ENCODE results near the gene SERPINA5. TPM values are rescaled to one million over a fixed set of nuclear protein-coding genes. Genes with fewer than 3 reads are reported as not detected.

The SERPINA5 gene
- total RNA-seq, 4 donors from 2014 or later = 2.1 to 5.1 (median 3.7) TPM

- H3K27ac ChIP-seq (replicated peaks in 1 of 4) = no peak overlapping the region
- no peak overlapping the region for H3K4me3 ChIP-seq
- no peaks in the 10 kb centered on the region for H3K4me1 ChIP-seq
- 74% methylated on average over 6 of the region's 6 CpGs for WGBS
- H3K36me3 ChIP-seq = peaks cover 3 to 14% (median 5%) of the 10 kb centered on the region in 4 donors
- TF ChIP-seq, protein P1, sequence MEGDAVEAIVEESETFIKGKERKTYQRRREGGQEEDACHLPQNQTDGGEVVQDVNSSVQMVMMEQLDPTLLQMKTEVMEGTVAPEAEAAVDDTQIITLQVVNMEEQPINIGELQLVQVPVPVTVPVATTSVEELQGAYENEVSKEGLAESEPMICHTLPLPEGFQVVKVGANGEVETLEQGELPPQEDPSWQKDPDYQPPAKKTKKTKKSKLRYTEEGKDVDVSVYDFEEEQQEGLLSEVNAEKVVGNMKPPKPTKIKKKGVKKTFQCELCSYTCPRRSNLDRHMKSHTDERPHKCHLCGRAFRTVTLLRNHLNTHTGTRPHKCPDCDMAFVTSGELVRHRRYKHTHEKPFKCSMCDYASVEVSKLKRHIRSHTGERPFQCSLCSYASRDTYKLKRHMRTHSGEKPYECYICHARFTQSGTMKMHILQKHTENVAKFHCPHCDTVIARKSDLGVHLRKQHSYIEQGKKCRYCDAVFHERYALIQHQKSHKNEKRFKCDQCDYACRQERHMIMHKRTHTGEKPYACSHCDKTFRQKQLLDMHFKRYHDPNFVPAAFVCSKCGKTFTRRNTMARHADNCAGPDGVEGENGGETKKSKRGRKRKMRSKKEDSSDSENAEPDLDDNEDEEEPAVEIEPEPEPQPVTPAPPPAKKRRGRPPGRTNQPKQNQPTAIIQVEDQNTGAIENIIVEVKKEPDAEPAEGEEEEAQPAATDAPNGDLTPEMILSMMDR (IDR thresholded peaks at IDR 0.05) = no peak
- no peak for TF ChIP-seq POLR2AphosphoS5 (IDR thresholded peaks at IDR 0.05)
- TF ChIP-seq EP300 (IDR thresholded peaks at IDR 0.05) = no peak
- no peak for TF ChIP-seq POLR2A (IDR thresholded peaks at IDR 0.05; ENCODE audit: low read depth)
- no peak for DNase-seq (ENCODE audit: extremely low spot score)
- intact Hi-C loops (cut with DNase I) = no loop called here
- H3K9me3 ChIP-seq = peaks cover 0 to 26% (median 16%) of the 10 kb centered on the region in 4 donors
- peaks cover 0 to 17% (median 0%) of the 10 kb centered on the region in 4 donors for H3K27me3 ChIP-seq
Observed at GRCh38 chr14:94622653-94623421, 41.6 kb downstream of the SERPINA5 start.

GRCh38 chr14:94623422-94623809 is 42.2 kb downstream of the SERPINA5 start:
- no peak overlapping the region for H3K4me3 ChIP-seq
- peaks cover 0 to 17% (median 0%) of the 10 kb centered on the region in 4 donors for H3K27me3 ChIP-seq
- TF ChIP-seq, protein P1 (IDR thresholded peaks at IDR 0.05) = no peak
- no peak for TF ChIP-seq POLR2A (IDR thresholded peaks at IDR 0.05; ENCODE audit: low read depth)
- TF ChIP-seq EP300 (IDR thresholded peaks at IDR 0.05) = no peak
- TF ChIP-seq POLR2AphosphoS5 (IDR thresholded peaks at IDR 0.05) = no peak
- no peaks in the 10 kb centered on the region for H3K4me1 ChIP-seq
- peaks cover 0 to 20% (median 10%) of the 10 kb centered on the region in 4 donors for H3K9me3 ChIP-seq
- H3K36me3 ChIP-seq = peaks cover 3 to 13% (median 5%) of the 10 kb centered on the region in 4 donors
- intact Hi-C loops (cut with DNase I) = no loop called here
- no peak overlapping the region for H3K27ac ChIP-seq (replicated peaks in 1 of 4)
- WGBS = 79% methylated on average over 4 of the region's 4 CpGs
- DNase-seq (ENCODE audit: extremely low spot score) = no peak

GRCh38 chr14:94623856-94624499 is 42.8 kb downstream of the SERPINA5 start:
- 87% methylated on average over 7 of the region's 7 CpGs for WGBS
- intact Hi-C loops (cut with DNase I) = no loop called here
- H3K4me1 ChIP-seq = no peaks in the 10 kb centered on the region
- H3K36me3 ChIP-seq = peaks cover 2 to 11% (median 4%) of the 10 kb centered on the region in 4 donors
- no peak overlapping the region for H3K27ac ChIP-seq (replicated peaks in 1 of 4)
- peaks cover 0 to 14% (median 4%) of the 10 kb centered on the region in 4 donors for H3K9me3 ChIP-seq
- TF ChIP-seq POLR2AphosphoS5 (IDR thresholded peaks at IDR 0.05) (no peak), POLR2A (IDR thresholded peaks at IDR 0.05; ENCODE audit: low read depth) (no peak), EP300 (IDR thresholded peaks at IDR 0.05) (no peak)
- TF ChIP-seq, protein P1 (IDR thresholded peaks at IDR 0.05) = no peak
- H3K4me3 ChIP-seq = no peak overlapping the region
- DNase-seq (ENCODE audit: extremely low spot score) = no peak
- peaks cover 0 to 17% (median 0%) of the 10 kb centered on the region in 4 donors for H3K27me3 ChIP-seq

DNA sequence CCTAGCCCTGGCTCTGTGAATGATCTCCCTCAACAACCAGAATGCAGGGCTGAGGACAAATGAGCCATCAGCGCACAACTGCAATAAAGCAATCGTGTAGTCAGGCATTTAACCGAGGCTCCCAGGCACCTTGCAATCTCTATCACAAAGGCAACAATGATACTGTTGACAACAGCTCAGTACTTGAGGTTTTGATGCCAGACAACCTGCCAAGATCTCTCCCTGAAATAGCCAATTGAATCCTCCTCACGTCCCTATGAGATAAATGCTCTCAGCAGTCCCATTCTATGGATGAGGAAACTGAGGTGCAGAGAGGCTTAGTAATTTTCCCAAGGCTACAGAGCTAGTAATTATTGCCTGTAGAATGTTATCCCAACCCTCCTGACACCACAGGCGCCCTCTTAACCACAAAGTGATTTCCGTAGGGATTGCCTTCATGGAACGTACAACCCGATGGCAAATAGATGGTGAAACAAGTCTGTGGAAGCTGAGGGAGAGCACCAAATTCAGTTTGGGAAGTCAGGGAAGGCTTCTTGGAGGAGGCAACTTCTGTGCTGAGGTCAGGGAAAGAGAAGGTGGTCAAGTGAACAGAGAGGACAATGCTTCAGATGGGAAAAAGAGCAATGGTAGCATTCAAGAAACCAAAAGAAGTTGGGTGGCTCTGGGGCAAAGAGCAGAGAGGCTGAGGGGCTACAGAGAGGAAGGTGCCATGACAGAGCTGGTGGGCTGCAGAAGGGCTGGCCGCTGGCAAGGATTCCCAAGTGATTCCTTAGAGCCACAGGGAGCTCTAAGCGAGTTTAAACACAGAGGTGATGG is 43.5 kb downstream of the SERPINA5 start:
- peaks cover 0 to 17% (median 0%) of the 10 kb centered on the region in 4 donors for H3K27me3 ChIP-seq
- 86% methylated on average over 10 of the region's 10 CpGs for WGBS
- DNase-seq (ENCODE audit: extremely low spot score) = no peak
- peaks cover 0 to 10% (median 0%) of the 10 kb centered on the region in 4 donors for H3K36me3 ChIP-seq
- no peak overlapping the region for H3K4me3 ChIP-seq
- TF ChIP-seq POLR2A (IDR thresholded peaks at IDR 0.05; ENCODE audit: low read depth) = no peak
- TF ChIP-seq, protein P1 (IDR thresholded peaks at IDR 0.05) = no peak
- TF ChIP-seq POLR2AphosphoS5 (IDR thresholded peaks at IDR 0.05) = no peak
- no peak for TF ChIP-seq EP300 (IDR thresholded peaks at IDR 0.05)
- peaks cover 0 to 7% (median 0%) of the 10 kb centered on the region in 4 donors for H3K9me3 ChIP-seq
- no peaks in the 10 kb centered on the region for H3K4me1 ChIP-seq
- intact Hi-C loops (cut with DNase I) = no loop called here
- no peak overlapping the region for H3K27ac ChIP-seq (replicated peaks in 1 of 4)
